SW480 (cell line): ENCODE data around the gene USP40.
A peak's percentile ranks its signal among the peaks of the same experiment; 100 is the strongest.

Experiments
- DNase-seq: peaks from one replicate; pipeline ENCODE4 v3.0.0-alpha.2; 2016; ENCODE audit warnings: low spot score

USP40 gene

DNA sequence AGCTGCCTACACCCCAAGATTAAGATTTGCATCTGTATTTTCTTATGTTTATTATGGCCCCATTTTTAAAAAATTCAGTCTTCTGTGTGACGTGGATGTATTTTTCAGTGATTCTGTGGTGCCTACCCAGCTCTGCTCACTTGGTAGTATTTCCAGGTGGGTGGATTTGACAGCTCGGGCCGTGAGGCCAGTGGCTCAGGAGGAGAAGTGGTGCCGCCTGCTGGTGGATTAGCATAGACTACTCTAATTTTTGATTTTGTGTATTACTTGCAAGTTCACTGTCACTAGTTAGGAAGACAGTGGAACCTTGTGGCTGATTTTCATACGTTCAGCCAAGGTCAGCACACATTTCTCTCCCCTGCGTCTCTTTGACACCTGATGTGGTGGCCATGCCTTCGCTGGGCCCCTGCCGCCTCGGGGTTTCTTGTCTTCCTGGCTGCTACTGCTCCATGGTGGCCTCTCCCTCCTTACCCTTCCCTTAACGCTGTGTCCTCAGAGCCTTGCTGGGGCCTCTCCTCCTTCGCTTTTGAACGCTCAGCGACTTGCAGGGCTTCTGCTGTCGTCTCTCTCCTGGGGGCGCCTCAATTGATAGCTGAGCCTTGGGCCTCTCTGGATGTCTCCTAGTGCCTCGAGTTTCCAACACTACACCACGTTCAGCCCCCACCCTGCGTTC lies 122.9 kb downstream of the USP40 start:
- DNase-seq, result peak; percentile 68

DNA sequence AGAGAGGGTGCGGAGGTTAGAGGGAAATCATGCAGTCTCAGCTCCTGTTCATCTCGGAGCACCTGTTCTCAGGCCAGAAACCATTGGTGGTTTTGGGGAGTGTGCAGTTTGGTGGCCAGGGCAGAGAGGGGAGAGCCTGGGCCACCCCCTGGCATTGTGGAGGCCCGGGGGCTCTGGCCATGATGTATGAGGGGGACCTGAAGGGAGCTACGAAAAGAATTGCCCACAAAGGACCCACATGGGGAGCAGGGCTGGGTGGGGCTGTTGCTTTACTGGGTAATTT lies 124.6 kb downstream of the USP40 start:
- DNase-seq, result no peak

GRCh38 chr2:233441161-233442027 lies 125.2 kb downstream of the USP40 start:
- DNase-seq, result no peak

DNA sequence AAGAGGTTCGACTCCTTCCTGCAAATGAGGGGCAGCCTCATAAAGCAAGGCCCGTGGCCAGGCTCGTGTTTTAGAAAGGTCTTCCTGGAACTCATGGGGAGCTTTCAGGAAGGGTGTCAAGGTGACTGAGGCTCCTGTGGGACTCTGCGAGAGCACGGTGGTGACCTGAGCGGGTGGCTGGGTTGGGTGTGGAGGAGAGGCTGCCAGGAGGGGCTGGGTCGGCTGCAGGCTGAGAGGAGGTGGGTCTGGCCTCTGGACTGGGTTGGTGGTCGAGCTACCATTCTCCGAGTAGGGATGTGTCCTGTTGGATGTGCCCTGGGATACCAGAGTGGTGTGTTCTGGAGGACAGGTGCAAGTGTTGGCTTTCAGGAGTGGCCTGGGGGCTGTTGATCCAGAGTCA lies 125.9 kb downstream of the USP40 start:
- no peak for DNase-seq

GRCh38 chr2:233440314-233440713 lies 126.3 kb downstream of the USP40 start:
- no peak for DNase-seq

- no peak for DNase-seq
These were observed 127.4 kb downstream of the USP40 start for GRCh38 chr2:233439191-233439590.

GRCh38 chr2:233438573-233439147 lies 127.9 kb downstream of the USP40 start:
- no peak for DNase-seq

DNA sequence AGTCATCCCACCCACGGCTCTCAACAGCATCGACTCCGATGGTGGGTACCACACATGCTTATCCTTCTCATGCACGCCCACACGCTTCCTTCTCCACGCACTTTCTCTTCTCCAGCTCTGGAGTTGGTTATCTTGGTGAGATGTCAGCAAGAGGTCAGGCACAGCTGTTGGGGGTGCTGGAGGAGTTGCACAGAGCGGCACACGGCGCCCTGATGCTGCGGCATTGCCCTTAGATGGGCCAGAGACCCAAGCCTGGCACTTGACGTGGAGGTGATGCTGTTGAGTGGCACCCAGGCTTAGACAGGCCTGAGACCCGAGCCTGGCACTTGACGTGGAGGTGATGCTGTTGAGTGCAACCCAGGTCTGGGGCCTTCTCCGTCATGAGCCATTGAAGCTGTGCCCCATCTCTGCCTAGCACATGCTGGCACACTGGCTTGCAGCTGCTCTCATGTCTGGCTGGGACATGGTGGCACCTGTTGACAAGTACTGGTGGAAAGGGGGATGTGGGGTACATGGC lies 129.1 kb downstream of the USP40 start:
- no peak for DNase-seq

- no peak for DNase-seq
These were observed 129.7 kb downstream of the USP40 start for GRCh38 chr2:233436691-233437438.

- no peak for DNase-seq
These were observed 130.4 kb downstream of the USP40 start for GRCh38 chr2:233436191-233436581.

GRCh38 chr2:233435436-233436190 lies 131.0 kb downstream of the USP40 start:
- DNase-seq, result no peak

GRCh38 chr2:233434666-233435330 lies 131.8 kb downstream of the USP40 start:
- DNase-seq, result no peak

DNA sequence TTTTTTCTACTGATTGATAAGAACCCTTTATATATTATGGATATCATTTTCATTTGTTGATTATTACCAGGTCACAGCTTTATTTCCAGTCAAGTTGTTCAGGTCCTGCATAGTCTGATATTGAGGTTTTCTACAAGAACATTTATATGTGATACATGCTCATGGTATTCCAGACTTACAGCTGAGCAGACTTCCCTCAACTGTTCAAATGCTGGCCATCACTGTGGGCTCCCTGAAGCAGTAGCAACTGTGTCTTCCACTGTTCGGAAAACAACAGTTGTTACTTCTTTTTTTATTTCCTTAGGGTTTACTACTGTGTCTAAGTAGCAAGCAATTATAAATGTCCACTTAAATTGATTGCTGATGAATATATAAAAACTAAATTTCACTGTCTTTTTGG lies 132.8 kb downstream of the USP40 start:
- no peak for DNase-seq

- DNase-seq, result no peak
These were observed 133.6 kb downstream of the USP40 start for GRCh38 chr2:233433029-233433428.

GRCh38 chr2:233430651-233431050 lies 135.9 kb downstream of the USP40 start:
- no peak for DNase-seq

- no peak for DNase-seq
These were observed 136.5 kb downstream of the USP40 start for GRCh38 chr2:233430081-233430480.

DNA sequence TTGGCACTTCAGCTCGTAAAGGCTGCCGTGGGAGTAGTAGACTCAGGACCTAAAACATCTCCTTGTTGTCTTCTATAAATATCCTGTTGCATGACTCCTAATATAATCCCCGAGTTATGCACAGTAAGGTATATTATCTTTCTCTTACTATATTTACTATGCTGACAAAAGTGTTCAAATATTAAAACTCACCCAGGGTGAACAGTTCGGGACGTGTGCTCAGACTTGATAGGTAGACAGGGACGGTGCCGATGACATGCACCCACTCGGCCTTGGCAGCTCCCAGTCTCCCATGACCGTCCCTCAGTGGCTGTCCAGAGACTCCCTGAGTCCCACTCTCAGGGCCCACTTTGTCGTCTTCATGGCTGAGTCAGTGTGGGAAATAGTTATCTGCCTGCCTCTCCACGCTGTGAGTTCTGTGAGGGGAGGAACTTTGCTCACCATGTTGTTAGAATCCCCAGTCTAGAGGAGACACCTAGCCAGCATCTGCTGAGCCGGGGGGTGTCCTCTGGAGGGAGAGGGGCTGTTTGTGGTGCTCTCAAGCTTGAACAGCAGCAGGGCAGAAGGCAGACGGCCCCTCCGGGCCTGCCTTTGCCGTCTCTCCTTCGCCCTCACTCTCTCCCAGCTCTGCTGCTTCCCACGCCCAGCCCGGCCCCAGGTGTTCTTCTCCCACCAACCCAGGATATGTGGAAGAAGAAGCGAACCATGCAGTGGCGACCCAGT lies 137.2 kb downstream of the USP40 start:
- DNase-seq, result no peak

DNA sequence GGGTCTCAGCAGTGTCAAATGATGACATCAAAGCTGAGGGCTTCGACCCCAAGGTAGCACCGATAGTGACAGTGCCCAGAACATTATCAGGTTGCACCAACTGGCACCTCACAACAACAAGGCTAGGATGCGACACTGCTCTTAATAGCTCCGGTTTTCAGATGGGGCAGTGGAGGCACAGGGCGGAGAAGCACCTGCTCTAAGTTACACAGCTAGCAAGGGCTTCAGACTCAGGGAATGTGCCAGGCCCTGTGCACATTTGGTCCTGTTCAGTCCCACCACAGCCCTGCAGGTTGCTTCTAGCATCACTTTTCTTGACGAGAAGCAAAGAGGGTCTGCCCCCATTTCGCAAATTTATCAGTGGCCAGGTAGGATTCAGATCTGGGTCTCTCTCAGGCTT lies 138.1 kb downstream of the USP40 start:
- no peak for DNase-seq

GRCh38 chr2:233428008-233428407 lies 138.6 kb downstream of the USP40 start:
- DNase-seq, result no peak

GRCh38 chr2:233426619-233427342 lies 139.8 kb downstream of the USP40 start:
- peak; percentile 66 for DNase-seq
